ENCODE results near the gene OPA1.

Gene OPA1

GRCh38 chr3:193589616-193590015, 3.4 kb upstream of the OPA1 start:
- H3K27me3 ChIP-seq (replicated peaks; ENCODE audit: insufficient read depth, low read length) = no peaks in the 10 kb centered on the region
- DNase-seq = no peak
- H4K20me1 ChIP-seq (ENCODE audit: insufficient read depth, low read length) = no peaks in the 10 kb centered on the region
- H3K4me2 ChIP-seq (ENCODE audit: low read depth, low read length) = no peak overlapping the region
- H3K9me3 ChIP-seq (replicated peaks; ENCODE audit: insufficient read depth, low read length) = no peaks in the 10 kb centered on the region
- no peak overlapping the region for H3K27ac ChIP-seq (ENCODE audit: low read length)
- H3K4me1 ChIP-seq (ENCODE audit: low read length) = peaks cover 2% of the 10 kb centered on the region; the same call in 1 of the 2 replicates
- no peak overlapping the region for H2AFZ ChIP-seq (ENCODE audit: low read length)
- H3K9me2 ChIP-seq (replicated peaks; ENCODE audit: insufficient read depth, low read length) = no peaks in the 10 kb centered on the region
- H3F3A ChIP-seq (ENCODE audit: insufficient read depth, low read length) = no peaks in the 10 kb centered on the region
- no peak for TF ChIP-seq EZH2 (optimal IDR thresholded peaks at IDR 0.05; ENCODE audit: low read depth, low read length)
- no peak for TF ChIP-seq EZH2phosphoT487 (IDR thresholded peaks at IDR 0.05; ENCODE audit: low read length)
- TF ChIP-seq CTCF (IDR thresholded peaks at IDR 0.05; ENCODE audit: low read length) = no peak
- H3K36me3 ChIP-seq (replicated peaks; ENCODE audit: insufficient read depth, low read length) = no peaks in the 10 kb centered on the region
- no peak overlapping the region for H3K9ac ChIP-seq (ENCODE audit: low read length)
- H3K4me3 ChIP-seq (ENCODE audit: low read length) = no peak overlapping the region
- peaks cover 22% of the 10 kb centered on the region for H3K79me2 ChIP-seq (ENCODE audit: low read length)

GRCh38 chr3:193590088-193590856, 2.7 kb upstream of the OPA1 start:
- Histone ChIP-seq H3K27ac (ENCODE audit: low read length) (no peak overlapping the region), H3K4me2 (ENCODE audit: low read depth, low read length) (no peak overlapping the region), H3F3A (ENCODE audit: insufficient read depth, low read length) (no peaks in the 10 kb centered on the region), H3K36me3 (replicated peaks; ENCODE audit: insufficient read depth, low read length) (no peaks in the 10 kb centered on the region), H3K79me2 (ENCODE audit: low read length) (peaks cover 29% of the 10 kb centered on the region), H3K9ac (ENCODE audit: low read length) (no peak overlapping the region), H4K20me1 (ENCODE audit: insufficient read depth, low read length) (no peaks in the 10 kb centered on the region), H3K27me3 (replicated peaks; ENCODE audit: insufficient read depth, low read length) (no peaks in the 10 kb centered on the region), H3K4me3 (ENCODE audit: low read length) (no peak overlapping the region), H3K9me2 (replicated peaks; ENCODE audit: insufficient read depth, low read length) (no peaks in the 10 kb centered on the region), H3K9me3 (replicated peaks; ENCODE audit: insufficient read depth, low read length) (no peaks in the 10 kb centered on the region), H2AFZ (ENCODE audit: low read length) (no peak overlapping the region), H3K4me1 (ENCODE audit: low read length) (peaks cover 6% of the 10 kb centered on the region; the same call in 1 of the 2 replicates)
- TF ChIP-seq EZH2phosphoT487 (IDR thresholded peaks at IDR 0.05; ENCODE audit: low read length) (no peak), EZH2 (optimal IDR thresholded peaks at IDR 0.05; ENCODE audit: low read depth, low read length) (no peak)
- DNase-seq = no peak

GRCh38 chr3:193593668-193594030, 641 bp downstream of the OPA1 start:
- Histone ChIP-seq H4K20me1 (ENCODE audit: insufficient read depth, low read length) (no peaks in the 10 kb centered on the region), H3K9me2 (replicated peaks; ENCODE audit: insufficient read depth, low read length) (no peaks in the 10 kb centered on the region), H3K27ac (ENCODE audit: low read length) (peak overlapping the region; percentile 48), H3K4me1 (ENCODE audit: low read length) (peaks cover 6% of the 10 kb centered on the region; the same call in 1 of the 2 replicates), H3K9ac (ENCODE audit: low read length) (peak overlapping the region; percentile 89), H3K4me2 (ENCODE audit: low read depth, low read length) (peak overlapping the region; percentile 60), H3F3A (ENCODE audit: insufficient read depth, low read length) (no peaks in the 10 kb centered on the region), H3K9me3 (replicated peaks; ENCODE audit: insufficient read depth, low read length) (no peaks in the 10 kb centered on the region), H3K27me3 (replicated peaks; ENCODE audit: insufficient read depth, low read length) (no peaks in the 10 kb centered on the region), H3K79me2 (ENCODE audit: low read length) (peaks cover 61% of the 10 kb centered on the region), H3K36me3 (replicated peaks; ENCODE audit: insufficient read depth, low read length) (0 out of 2 replicates have a peak, but pooled peaks cover 3% of the 10 kb centered on the region), H3K4me3 (ENCODE audit: low read length) (peak overlapping the region; percentile 85), H2AFZ (ENCODE audit: low read length) (peak overlapping the region; percentile 88)
- TF ChIP-seq EZH2phosphoT487 (IDR thresholded peaks at IDR 0.05; ENCODE audit: low read length) (no peak), EZH2 (optimal IDR thresholded peaks at IDR 0.05; ENCODE audit: low read depth, low read length) (no peak), CTCF (IDR thresholded peaks at IDR 0.05; ENCODE audit: low read length) (no peak)
- DNase-seq = peak; percentile 35
